SK-N-SH (cell line): ENCODE results near the gene TMTC2. TPM values are rescaled to one million over a fixed set of nuclear protein-coding genes. Genes with fewer than 3 reads are reported as not detected.
A peak's percentile ranks its signal among the peaks of the same experiment; 100 is the strongest.

ENCODE experiments used
- CTCF ChIA-PET: fragments of 300-600, 350-600 bp; formaldehyde crosslinking; extraction: SDS; loops from one replicate; lab custom pipeline; 2021; lab: Yijun Ruan, JAX
- POLR2A ChIA-PET: fragments of 350-600 bp; sonication (Branson Sonifier 250); formaldehyde crosslinking; extraction: SDS; loops from one replicate; lab custom pipeline; 2020; ENCODE audit warnings: antibody characterized with exemption, inconsistent platforms; lab: Yijun Ruan, JAX
- DNase-seq: peaks from one replicate; pipeline ENCODE4 v3.0.0; 2012
- H2AFZ ChIP-seq: fragments of 200-600 bp; sonication (generic); 2 replicates; pipeline ENCODE4 v1.8.1; 2016; ENCODE audit warnings: antibody characterized with exemption, mild to moderate bottlenecking, low read depth
- H3F3A ChIP-seq: fragments of 200-600 bp; sonication (generic); replicated peaks from 2 replicates; pipeline ENCODE3; 2016; ENCODE audit warnings: antibody characterized with exemption, mild to moderate bottlenecking; ENCODE audit not compliant: insufficient read depth
- H3K27ac ChIP-seq, 2 experiments: fragments of 200-500 bp in 1 of 2; fragments of 200-600 bp in 1 of 2; sonication (Bioruptor generic) in 1 of 2; sonication (generic), shearing (Covaris generic) in 1 of 2; 2 replicates each; pipeline versions ENCODE4 v1.5.1 to v1.6.1; 2014 to 2016; ENCODE audit warnings: low read depth in 2 of 2, inconsistent platforms in 1 of 2, low read length in 1 of 2, mild to moderate bottlenecking in 1 of 2, mixed read lengths in 1 of 2
- H3K27me3 ChIP-seq: fragments of 200-600 bp; sonication (generic), shearing (Covaris generic); 2 replicates; pipeline ENCODE4 v1.6.1; 2016; ENCODE audit warnings: mixed run types; ENCODE audit not compliant: insufficient read depth
- H3K36me3 ChIP-seq, 2 experiments: fragments of 200-500 bp in 1 of 2; fragments of 200-600 bp in 1 of 2; sonication (Bioruptor generic) in 1 of 2; sonication (generic) in 1 of 2; replicated peaks in 1 of 2; 2 replicates each; pipeline versions ENCODE3 to v1.5.1; 2014 to 2016; ENCODE audit warnings: low read length in 1 of 2, mild to moderate bottlenecking in 1 of 2; ENCODE audit not compliant: insufficient read depth in 2 of 2, control insufficient read depth in 1 of 2
- H3K4me1 ChIP-seq, 2 experiments: fragments of 200-500 bp in 1 of 2; fragments of 200-600 bp in 1 of 2; sonication (Bioruptor generic) in 1 of 2; sonication (generic), shearing (Covaris generic) in 1 of 2; 2 replicates each; pipeline versions ENCODE4 v1.5.1 to v1.6.1; 2014 to 2016; ENCODE audit warnings: low read depth in 1 of 2, low read length in 1 of 2, mixed run types in 1 of 2; ENCODE audit not compliant: insufficient read depth in 2 of 2, control insufficient read depth in 1 of 2
- H3K4me2 ChIP-seq: fragments of 200-600 bp; sonication (generic), shearing (Covaris generic); 2 replicates; pipeline ENCODE4 v1.6.1; 2017; ENCODE audit warnings: mixed run types
- H3K4me3 ChIP-seq, 2 experiments: fragments of 200-500 bp in 1 of 2; fragments of 200-600 bp in 1 of 2; sonication (Bioruptor generic) in 1 of 2; sonication (generic), shearing (Covaris generic) in 1 of 2; 2 replicates each; pipeline versions ENCODE4 v1.5.1 to v1.8.1; 2014 to 2016; ENCODE audit warnings: low read depth in 2 of 2, inconsistent platforms in 1 of 2, low read length in 1 of 2, mild to moderate bottlenecking in 1 of 2, mixed read lengths in 1 of 2, moderate library complexity in 1 of 2
- H3K79me2 ChIP-seq: fragments of 200-600 bp; sonication (generic); 2 replicates; pipeline ENCODE4 v1.8.1; 2017; ENCODE audit warnings: mild to moderate bottlenecking; ENCODE audit not compliant: insufficient read depth
- H3K9ac ChIP-seq: fragments of 200-600 bp; sonication (generic); 2 replicates; pipeline ENCODE4 v1.6.1; 2017; ENCODE audit warnings: mixed run types
- H3K9me2 ChIP-seq: fragments of 200-600 bp; sonication (generic); 2 replicates; pipeline ENCODE4 v1.6.1; 2017; ENCODE audit warnings: mixed run types
- H3K9me3 ChIP-seq: fragments of 200-600 bp; sonication (generic); 2 replicates; pipeline ENCODE4 v1.6.1; 2017; ENCODE audit warnings: mixed run types, mild to moderate bottlenecking, moderate library complexity
- H4K20me1 ChIP-seq: fragments of 200-600 bp; sonication (generic); 2 replicates; pipeline ENCODE4 v1.6.1; 2017; ENCODE audit warnings: mild to moderate bottlenecking, mixed run types; ENCODE audit not compliant: insufficient read depth
- CHD2 ChIP-seq: fragments of 150-350 bp; IDR thresholded peaks from 2 replicates; pipeline ENCODE4 v1.6.1; 2018; ENCODE audit warnings: low read length; ENCODE audit not compliant: partially characterized antibody
- EP300 ChIP-seq, 2 experiments: IDR thresholded peaks; 2 replicates each; pipeline versions ENCODE4 v1.4.0 to v1.6.1; 2012; ENCODE audit warnings: borderline replicate concordance in 1 of 2, low read depth in 1 of 2, low read length in 1 of 2
- GATA2 ChIP-seq: sonication (generic); formaldehyde crosslinking; IDR thresholded peaks from 2 replicates; pipeline ENCODE4 v1.5.0; 2020; ENCODE audit warnings: mild to moderate bottlenecking, missing genetic modification reagents
- JUND ChIP-seq: IDR thresholded peaks from 2 replicates; pipeline ENCODE4 v1.4.0; 2012
- MEF2A ChIP-seq: IDR thresholded peaks from 2 replicates; pipeline ENCODE4 v1.4.0; 2012; ENCODE audit warnings: low read depth, borderline replicate concordance
- NFIC ChIP-seq: IDR thresholded peaks from 2 replicates; pipeline ENCODE4 v1.4.0; 2012; ENCODE audit warnings: borderline replicate concordance
- NRF1 ChIP-seq: IDR thresholded peaks from 2 replicates; pipeline ENCODE4 v1.6.1; 2012; ENCODE audit warnings: low read depth, mild to moderate bottlenecking, low read length
- RCOR1 ChIP-seq: fragments of 150-350 bp; IDR thresholded peaks from 2 replicates; pipeline ENCODE4 v1.6.1; 2017; ENCODE audit warnings: antibody characterized with exemption, low read length
- RFX5 ChIP-seq: IDR thresholded peaks from 2 replicates; pipeline ENCODE4 v1.6.1; 2012; ENCODE audit warnings: mild to moderate bottlenecking, improper control_type of control experiment, low read length
- RXRA ChIP-seq: IDR thresholded peaks from 2 replicates; pipeline ENCODE4 v1.4.0; 2012; ENCODE audit warnings: low read depth, mild to moderate bottlenecking, borderline replicate concordance
- TAF1 ChIP-seq: IDR thresholded peaks from 2 replicates; pipeline ENCODE4 v1.6.1; 2012; ENCODE audit warnings: low read depth, mild to moderate bottlenecking, low read length, moderate library complexity, borderline replicate concordance
- TEAD4 ChIP-seq: IDR thresholded peaks from 2 replicates; pipeline ENCODE4 v1.4.0; 2012; ENCODE audit warnings: mild to moderate bottlenecking, borderline replicate concordance; ENCODE audit not compliant: insufficient read depth
- WGBS: methylation state at CpG from one replicate; pipeline ENCODE4 v1.1.6; 2017; ENCODE audit warnings: low lambda C conversion rate; 5-methylcytosine and 5-hydroxymethylcytosine counted together
- polyA plus RNA-seq, 3 experiments: library from polyadenylated mRNA; depleted of rRNA; stranded (reverse); fragments of >200 nt; gene quantifications; 2 replicates each; pipeline ENCODE4 v1.2.3, GENCODE V29; 2012
- TF ChIP-seq, protein P1 (sequence below): IDR thresholded peaks from 2 replicates; pipeline ENCODE4 v1.4.0; 2012; ENCODE audit warnings: low read depth
- TF ChIP-seq, protein P2 (sequence below): IDR thresholded peaks from 2 replicates; pipeline ENCODE4; 2012
- TF ChIP-seq, protein P3 (sequence below): IDR thresholded peaks from 2 replicates; pipeline ENCODE4 v1.4.0; 2012; ENCODE audit warnings: low read depth, borderline replicate concordance
- TF ChIP-seq, protein P4 (sequence below): fragments of 150-350 bp; IDR thresholded peaks from 2 replicates; pipeline ENCODE4 v1.6.1; 2017; ENCODE audit warnings: antibody characterized with exemption, low read length, low read depth, borderline replicate concordance
- TF ChIP-seq, protein P5 (sequence below): IDR thresholded peaks from 2 replicates; pipeline ENCODE4 v1.4.0; 2012; ENCODE audit warnings: low read depth, borderline replicate concordance

TMTC2 gene
- polyA plus RNA-seq, 1 of the 3 experiments (the other 2 are of a cell fraction): 4.1 TPM

DNA sequence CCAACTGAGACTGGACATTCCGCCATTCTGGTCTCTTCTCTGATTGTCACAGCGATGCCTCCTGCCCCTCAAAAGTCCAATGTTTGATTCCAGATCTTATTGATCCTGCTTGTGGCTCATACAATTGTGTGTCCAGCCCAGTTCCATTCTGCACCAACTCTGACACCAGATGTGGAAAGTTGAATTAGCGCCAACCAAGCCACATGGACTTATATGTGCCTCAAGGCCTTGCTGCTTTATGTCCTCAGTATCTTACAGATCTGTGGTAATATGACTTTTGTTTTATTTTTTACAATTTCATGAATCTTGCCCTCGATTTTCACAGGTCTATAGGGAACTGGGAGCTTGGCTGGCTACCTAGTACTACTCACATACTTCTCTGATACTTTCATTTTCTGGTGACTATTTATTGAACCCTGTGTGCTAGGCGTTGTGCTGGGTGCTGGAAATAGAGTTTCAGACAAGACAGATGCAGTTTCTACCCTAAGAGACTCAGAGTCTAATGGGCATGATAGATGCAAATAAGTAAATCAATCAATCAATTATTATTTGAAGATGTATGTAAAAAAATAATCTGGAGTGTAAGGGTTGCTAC lies 472.0 kb downstream of the TMTC2 start:
- no peaks in the 10 kb centered on the region for H3F3A ChIP-seq
- no peaks in the 10 kb centered on the region for H3K9me3 ChIP-seq
- no peak for DNase-seq
- H3K27ac ChIP-seq: no peak overlapping the region
- no peak overlapping the region for H2AFZ ChIP-seq
- ChIA-PET POLR2A (no interaction called here), CTCF (interaction anchor here (0.6 kb wide), 1 partner anchor 35 kb away, joined by 3 read pairs; no protein-coding TSS in a partner anchor)
- WGBS: 65% methylated on average over 5 of the region's 5 CpGs
- H3K27me3 ChIP-seq: no peaks in the 10 kb centered on the region
- peaks cover 0 to 3% of the 10 kb centered on the region in 2 experiments; a peak in 1 of 4 replicates for H3K4me1 ChIP-seq
- H3K4me3 ChIP-seq: no peak overlapping the region
- H3K9ac ChIP-seq: no peak overlapping the region
- no peak for TF ChIP-seq MEF2A
- TF ChIP-seq, protein P1, sequence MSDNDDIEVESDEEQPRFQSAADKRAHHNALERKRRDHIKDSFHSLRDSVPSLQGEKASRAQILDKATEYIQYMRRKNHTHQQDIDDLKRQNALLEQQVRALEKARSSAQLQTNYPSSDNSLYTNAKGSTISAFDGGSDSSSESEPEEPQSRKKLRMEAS: no peak
- TF ChIP-seq TAF1: no peak
- no peak for TF ChIP-seq RXRA
- TF ChIP-seq, protein P2, sequence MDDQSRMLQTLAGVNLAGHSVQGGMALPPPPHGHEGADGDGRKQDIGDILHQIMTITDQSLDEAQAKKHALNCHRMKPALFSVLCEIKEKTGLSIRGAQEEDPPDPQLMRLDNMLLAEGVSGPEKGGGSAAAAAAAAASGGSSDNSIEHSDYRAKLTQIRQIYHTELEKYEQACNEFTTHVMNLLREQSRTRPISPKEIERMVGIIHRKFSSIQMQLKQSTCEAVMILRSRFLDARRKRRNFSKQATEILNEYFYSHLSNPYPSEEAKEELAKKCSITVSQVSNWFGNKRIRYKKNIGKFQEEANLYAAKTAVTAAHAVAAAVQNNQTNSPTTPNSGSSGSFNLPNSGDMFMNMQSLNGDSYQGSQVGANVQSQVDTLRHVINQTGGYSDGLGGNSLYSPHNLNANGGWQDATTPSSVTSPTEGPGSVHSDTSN: no peak
- no peak; the same call in 1 of the 2 replicates for TF ChIP-seq RCOR1
- TF ChIP-seq, protein P3, sequence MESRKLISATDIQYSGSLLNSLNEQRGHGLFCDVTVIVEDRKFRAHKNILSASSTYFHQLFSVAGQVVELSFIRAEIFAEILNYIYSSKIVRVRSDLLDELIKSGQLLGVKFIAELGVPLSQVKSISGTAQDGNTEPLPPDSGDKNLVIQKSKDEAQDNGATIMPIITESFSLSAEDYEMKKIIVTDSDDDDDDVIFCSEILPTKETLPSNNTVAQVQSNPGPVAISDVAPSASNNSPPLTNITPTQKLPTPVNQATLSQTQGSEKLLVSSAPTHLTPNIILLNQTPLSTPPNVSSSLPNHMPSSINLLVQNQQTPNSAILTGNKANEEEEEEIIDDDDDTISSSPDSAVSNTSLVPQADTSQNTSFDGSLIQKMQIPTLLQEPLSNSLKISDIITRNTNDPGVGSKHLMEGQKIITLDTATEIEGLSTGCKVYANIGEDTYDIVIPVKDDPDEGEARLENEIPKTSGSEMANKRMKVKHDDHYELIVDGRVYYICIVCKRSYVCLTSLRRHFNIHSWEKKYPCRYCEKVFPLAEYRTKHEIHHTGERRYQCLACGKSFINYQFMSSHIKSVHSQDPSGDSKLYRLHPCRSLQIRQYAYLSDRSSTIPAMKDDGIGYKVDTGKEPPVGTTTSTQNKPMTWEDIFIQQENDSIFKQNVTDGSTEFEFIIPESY: no peak
- no peak for TF ChIP-seq NFIC
- TF ChIP-seq, protein P4, sequence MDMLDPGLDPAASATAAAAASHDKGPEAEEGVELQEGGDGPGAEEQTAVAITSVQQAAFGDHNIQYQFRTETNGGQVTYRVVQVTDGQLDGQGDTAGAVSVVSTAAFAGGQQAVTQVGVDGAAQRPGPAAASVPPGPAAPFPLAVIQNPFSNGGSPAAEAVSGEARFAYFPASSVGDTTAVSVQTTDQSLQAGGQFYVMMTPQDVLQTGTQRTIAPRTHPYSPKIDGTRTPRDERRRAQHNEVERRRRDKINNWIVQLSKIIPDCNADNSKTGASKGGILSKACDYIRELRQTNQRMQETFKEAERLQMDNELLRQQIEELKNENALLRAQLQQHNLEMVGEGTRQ: no peak
- TF ChIP-seq, protein P5, sequence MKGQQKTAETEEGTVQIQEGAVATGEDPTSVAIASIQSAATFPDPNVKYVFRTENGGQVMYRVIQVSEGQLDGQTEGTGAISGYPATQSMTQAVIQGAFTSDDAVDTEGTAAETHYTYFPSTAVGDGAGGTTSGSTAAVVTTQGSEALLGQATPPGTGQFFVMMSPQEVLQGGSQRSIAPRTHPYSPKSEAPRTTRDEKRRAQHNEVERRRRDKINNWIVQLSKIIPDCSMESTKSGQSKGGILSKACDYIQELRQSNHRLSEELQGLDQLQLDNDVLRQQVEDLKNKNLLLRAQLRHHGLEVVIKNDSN: no peak
- TF ChIP-seq RFX5: no peak
- peak; percentile 39; the same call in 1 of the 2 replicates for TF ChIP-seq GATA2 (CRISPR knock-in tag)
- no peak for TF ChIP-seq CHD2
- TF ChIP-seq JUND: no peak
- TF ChIP-seq EP300 (IDR thresholded peaks at IDR 0.05; ENCODE audit: borderline replicate concordance in 1 of 2, low read depth in 1 of 2, low read length in 1 of 2): peak in 1 of 2 experiments; percentile 52; a peak in 1 of 4 replicates
- no peak for TF ChIP-seq NRF1
- TF ChIP-seq TEAD4: no peak
- no peaks in the 10 kb centered on the region for H4K20me1 ChIP-seq
- no peak overlapping the region for H3K4me2 ChIP-seq
- H3K79me2 ChIP-seq: no peaks in the 10 kb centered on the region
- no peaks in the 10 kb centered on the region for H3K36me3 ChIP-seq
- no peaks in the 10 kb centered on the region for H3K9me2 ChIP-seq
